GM12878 (cell line): ENCODE measurements around the gene FXYD6. TPM values are rescaled to one million over a fixed set of nuclear protein-coding genes. Genes with fewer than 3 reads are reported as not detected.

Experiments used
- ATAC-seq: fragments of 200-7000 bp; cut with Tn5 transposase; 3 replicates; pipeline ENCODE4 v1.9.1; 2020; ENCODE audit warnings: mild to moderate bottlenecking, moderate library complexity
- BruUV-seq: library from RNA; stranded (reverse); fragments of 400-500 nt; replicated peaks from 2 replicates; lab custom pipeline; 2021; lab: Mats Ljungman, UMichigan
- CTCF ChIA-PET: fragments of 300-600 bp; sonication (Branson Sonifier 250); formaldehyde crosslinking; extraction: SDS; loops from one replicate; lab custom pipeline; 2021; ENCODE audit warnings: inconsistent platforms; lab: Yijun Ruan, JAX
- POLR2A ChIA-PET: fragments of 350-600 bp; formaldehyde crosslinking; extraction: SDS; loops from one replicate; lab custom pipeline; 2021; ENCODE audit warnings: inconsistent platforms; lab: Charles Lee
- RAD21 ChIA-PET: fragments of 300-600 bp; sonication (Branson Sonifier 250); formaldehyde crosslinking; loops from one replicate; lab custom pipeline; 2023; ENCODE audit warnings: antibody characterized with exemption; ENCODE audit not compliant: unreplicated experiment; lab: Charles Lee
- SMC1A ChIA-PET: fragments of 300-600 bp; sonication (Branson Sonifier 250); formaldehyde crosslinking; loops from one replicate; lab custom pipeline; 2023; ENCODE audit not compliant: unreplicated experiment, uncharacterized antibody; lab: Charles Lee
- DNase-seq: peaks from one replicate; pipeline ENCODE4 v3.0.0-alpha.2; 2011; ENCODE audit warnings: low read depth, low spot score
- FAIRE-seq: peaks from 3 replicates; lab custom pipeline; 2011; peaks lifted over from hg19 to GRCh38; lab: Jason Lieb, UNC
- H2AFZ ChIP-seq: 2 replicates; pipeline ENCODE4 v1.6.0; 2011; ENCODE audit warnings: low read depth, low read length, control low read depth; ENCODE audit not compliant: control insufficient read depth
- H3K27ac ChIP-seq: 2 replicates; pipeline ENCODE4 v1.5.1; 2011; ENCODE audit warnings: control low read depth; ENCODE audit not compliant: control insufficient read depth, insufficient read depth
- H3K27me3 ChIP-seq, 2 experiments: replicated peaks in 1 of 2; 2 replicates each; pipeline versions ENCODE4 v1.6.0 to v1.6.1; 2011; ENCODE audit warnings: low read length in 1 of 2; ENCODE audit not compliant: control insufficient read depth in 2 of 2, insufficient read depth in 2 of 2
- H3K36me3 ChIP-seq, 2 experiments: 2 replicates each; pipeline ENCODE4 v1.5.1; 2011; ENCODE audit warnings: low read length in 1 of 2; ENCODE audit not compliant: control insufficient read depth in 2 of 2, insufficient read depth in 2 of 2
- H3K4me1 ChIP-seq: 2 replicates; pipeline ENCODE4 v1.6.1; 2011; ENCODE audit warnings: mild to moderate bottlenecking, low read length, moderate library complexity, mixed read lengths; ENCODE audit not compliant: control insufficient read depth, insufficient read depth
- H3K4me2 ChIP-seq: 2 replicates; pipeline ENCODE4 v1.6.0; 2011; ENCODE audit warnings: control low read depth; ENCODE audit not compliant: control insufficient read depth, insufficient read depth
- H3K4me3 ChIP-seq: fragments of 200-600 bp; sonication (generic); 2 replicates; pipeline ENCODE4 v1.5.1; 2016
- H3K79me2 ChIP-seq: 2 replicates; pipeline ENCODE4 v1.6.0; 2011; ENCODE audit warnings: low read length; ENCODE audit not compliant: control insufficient read depth, insufficient read depth
- H3K9ac ChIP-seq: 2 replicates; pipeline ENCODE4 v1.8.0; 2011; ENCODE audit warnings: low read length, control low read depth, mixed read lengths; ENCODE audit not compliant: control insufficient read depth, insufficient read depth
- H3K9me3 ChIP-seq: replicated peaks from 3 replicates; pipeline ENCODE4 v1.5.1; 2011; ENCODE audit warnings: mild to moderate bottlenecking, low read length; ENCODE audit not compliant: control insufficient read depth, insufficient read depth
- H4K20me1 ChIP-seq: 2 replicates; pipeline ENCODE4 v1.6.0; 2011; ENCODE audit not compliant: control insufficient read depth, insufficient read depth
- ATF7 ChIP-seq: fragments of 450-650 bp; IDR thresholded peaks from 2 replicates; pipeline ENCODE4 v1.6.1; 2016; ENCODE audit warnings: low read depth, mild to moderate bottlenecking
- MTA2 ChIP-seq: fragments of 450-650 bp; IDR thresholded peaks from 2 replicates; pipeline ENCODE4 v1.6.1; 2016; ENCODE audit warnings: low read depth, mild to moderate bottlenecking, moderate library complexity
- RB1 ChIP-seq: fragments of 450-650 bp; formaldehyde crosslinking; IDR thresholded peaks from 2 replicates; pipeline ENCODE4 v1.6.1; 2017; ENCODE audit warnings: mild to moderate bottlenecking, borderline replicate concordance
- SMAD5 ChIP-seq: IDR thresholded peaks from 2 replicates; pipeline ENCODE4 v1.6.1; 2016; ENCODE audit warnings: antibody characterized with exemption, low read depth
- SMC3 ChIP-seq: IDR thresholded peaks from 2 replicates; pipeline ENCODE4 v1.6.1; 2011; ENCODE audit warnings: low read length, improper control_type of control experiment, borderline replicate concordance
- TARDBP ChIP-seq: IDR thresholded peaks from 2 replicates; pipeline ENCODE4 v1.6.1; 2016; ENCODE audit warnings: borderline replicate concordance
- TCF3 ChIP-seq: IDR thresholded peaks from 2 replicates; pipeline ENCODE4 v1.6.1; 2012; ENCODE audit warnings: low read depth, mild to moderate bottlenecking, low read length, borderline replicate concordance; ENCODE audit not compliant: insufficient read depth
- ZNF207 ChIP-seq: fragments of 450-650 bp; IDR thresholded peaks from 2 replicates; pipeline ENCODE4 v1.6.1; 2014; ENCODE audit warnings: antibody characterized with exemption, mild to moderate bottlenecking, borderline replicate concordance
- ZNF622 ChIP-seq: fragments of 450-650 bp; IDR thresholded peaks from 2 replicates; pipeline ENCODE4 v1.6.1; 2017; ENCODE audit warnings: mild to moderate bottlenecking, inconsistent platforms
- WGBS: methylation state at CpG from one replicate; pipeline ENCODE4 v1.1.6; 2016; ENCODE audit warnings: low lambda C conversion rate; ENCODE audit not compliant: insufficient replicate concordance, insufficient coverage; ENCODE audit errors: missing lambda C conversion rate; 5-methylcytosine and 5-hydroxymethylcytosine counted together
- in situ Hi-C: fragments of 300-500 bp; cut with MboI; formaldehyde crosslinking; loops from 9 replicates; pipeline ENCODE4 v1.14.3; 2018; ENCODE audit warnings: mixed read lengths
- intact Hi-C: fragments of 100-400 bp; cut with micrococcal nuclease; formaldehyde crosslinking; loops from one replicate; pipeline ENCODE4 v1.14.2; 2022; ENCODE audit not compliant: unreplicated experiment
- polyA plus RNA-seq, 11 experiments: library from polyadenylated mRNA; depleted of rRNA in 4 of 11; unstranded in 6 of 11; stranded (reverse) in 5 of 11; fragments of >200 nt; fragmentation: Nextera tagmentation in 4 of 11; fragmentation: Illumina TruSeq in 1 of 11; extraction: Ambion mirVana in 4 of 11; extraction: Trizol in 1 of 11; gene quantifications; 1 replicate in 1 of 11; 2 replicates in 10 of 11; pipeline versions ENCODE4 v1.2.1 to v1.2.3, GENCODE V29; 2011 to 2016; ENCODE audit warnings: inconsistent platforms in 2 of 11, missing spikeins in 2 of 11, low read depth in 1 of 11
- total RNA-seq, 4 experiments: library from RNA; depleted of rRNA in 3 of 4; stranded (reverse); fragments of >200 nt in 3 of 4; fragmentation: Illumina TruSeq in 1 of 4; extraction: Trizol in 1 of 4; gene quantifications; 2 replicates each; pipeline versions ENCODE4 v1.2.1 to v1.2.3, GENCODE V29; 2013 to 2021
- TF ChIP-seq, protein P1 (sequence below): fragments of 450-650 bp; formaldehyde crosslinking; IDR thresholded peaks from 2 replicates; pipeline ENCODE4 v1.4.0; 2020; ENCODE audit warnings: mild to moderate bottlenecking, moderate library complexity
- TF ChIP-seq, protein P2 (sequence below): fragments of 450-650 bp; IDR thresholded peaks from 2 replicates; pipeline ENCODE4 v1.6.1; 2018; ENCODE audit warnings: borderline replicate concordance, mild to moderate bottlenecking; ENCODE audit not compliant: partially characterized antibody
- TF ChIP-seq, protein P3 (sequence below): fragments of 450-650 bp; IDR thresholded peaks from 2 replicates; pipeline ENCODE4 v1.6.1; 2017; ENCODE audit warnings: mild to moderate bottlenecking, low read depth, inconsistent platforms; ENCODE audit not compliant: poor library complexity, severe bottlenecking

The FXYD6 gene
- total and polyA plus RNA-seq, 10 of the 15 experiments (the other 5 are each of a cell fraction or from before 2014, with no cell fraction given) = 0.09 to 2.0 (median 0.23) TPM; not detected in 2

DNA sequence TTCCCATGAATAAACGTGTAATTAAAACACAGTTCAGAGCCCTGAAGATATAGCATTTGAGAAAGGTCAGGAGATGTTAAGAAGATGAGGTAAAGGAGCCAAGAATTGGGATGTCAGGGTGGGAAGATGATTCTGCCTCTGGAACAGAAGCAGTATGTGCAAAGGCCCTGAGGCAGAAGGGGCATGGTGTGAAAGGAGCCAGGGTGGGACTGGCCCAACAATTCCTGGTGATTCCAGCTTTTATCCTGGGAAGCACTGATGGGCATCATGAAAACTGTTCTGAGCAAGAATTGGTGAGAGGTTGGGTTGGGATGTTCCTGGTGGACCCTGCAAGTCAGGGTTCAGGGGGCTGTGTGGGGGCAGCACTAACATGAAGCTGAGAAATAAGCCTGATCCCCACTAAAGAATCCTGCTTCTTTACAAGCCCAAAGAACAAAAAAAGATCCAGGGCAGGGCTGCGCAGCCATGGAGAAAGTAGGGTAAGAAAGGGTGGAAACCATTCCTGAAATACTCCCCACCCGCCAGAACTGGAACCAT, 2.5 kb upstream of the FXYD6 start:
- Histone ChIP-seq H3K27ac (no peak overlapping the region), H3K4me3 (no peak overlapping the region), H3K79me2 (no peaks in the 10 kb centered on the region), H4K20me1 (no peaks in the 10 kb centered on the region; the same call in 1 of the 2 replicates), H3K4me1 (no peaks in the 10 kb centered on the region), H2AFZ (no peak overlapping the region), H3K9me3 (no peaks in the 10 kb centered on the region), H3K4me2 (no peak overlapping the region), H3K9ac (no peak overlapping the region), H3K36me3 (no peaks in the 10 kb centered on the region), H3K27me3 (peaks cover 14 to 18% of the 10 kb centered on the region in 2 experiments; a peak in 3 of 4 replicates)
- BruUV-seq = no TSS peak
- ChIA-PET RAD21 (no interaction called here), CTCF (interaction anchor here (1.4 kb wide), 1 partner anchor 68 kb away, joined by 3 read pairs; no protein-coding TSS in a partner anchor), SMC1A (interaction anchor here (0.6 to 2.0 kb wide), 3 partner anchors 68 to 646 kb away, joined by 3 to 7 read pairs (median 3); no protein-coding TSS in a partner anchor), POLR2A (interaction anchor here (0.6 kb wide), 1 partner anchor 544 kb away, joined by 3 read pairs; no protein-coding TSS in a partner anchor)
- ATAC-seq (no peak), DNase-seq (no peak), FAIRE-seq (no peak)
- intact Hi-C loops = no loop called here
- in situ Hi-C loops = no loop called here
- TF ChIP-seq TCF3 = no peak
- no peak for TF ChIP-seq MTA2
- TF ChIP-seq RB1 = no peak
- no peak for TF ChIP-seq ZNF622
- TF ChIP-seq TARDBP = no peak
- TF ChIP-seq SMC3 = no peak
- TF ChIP-seq, protein P1, sequence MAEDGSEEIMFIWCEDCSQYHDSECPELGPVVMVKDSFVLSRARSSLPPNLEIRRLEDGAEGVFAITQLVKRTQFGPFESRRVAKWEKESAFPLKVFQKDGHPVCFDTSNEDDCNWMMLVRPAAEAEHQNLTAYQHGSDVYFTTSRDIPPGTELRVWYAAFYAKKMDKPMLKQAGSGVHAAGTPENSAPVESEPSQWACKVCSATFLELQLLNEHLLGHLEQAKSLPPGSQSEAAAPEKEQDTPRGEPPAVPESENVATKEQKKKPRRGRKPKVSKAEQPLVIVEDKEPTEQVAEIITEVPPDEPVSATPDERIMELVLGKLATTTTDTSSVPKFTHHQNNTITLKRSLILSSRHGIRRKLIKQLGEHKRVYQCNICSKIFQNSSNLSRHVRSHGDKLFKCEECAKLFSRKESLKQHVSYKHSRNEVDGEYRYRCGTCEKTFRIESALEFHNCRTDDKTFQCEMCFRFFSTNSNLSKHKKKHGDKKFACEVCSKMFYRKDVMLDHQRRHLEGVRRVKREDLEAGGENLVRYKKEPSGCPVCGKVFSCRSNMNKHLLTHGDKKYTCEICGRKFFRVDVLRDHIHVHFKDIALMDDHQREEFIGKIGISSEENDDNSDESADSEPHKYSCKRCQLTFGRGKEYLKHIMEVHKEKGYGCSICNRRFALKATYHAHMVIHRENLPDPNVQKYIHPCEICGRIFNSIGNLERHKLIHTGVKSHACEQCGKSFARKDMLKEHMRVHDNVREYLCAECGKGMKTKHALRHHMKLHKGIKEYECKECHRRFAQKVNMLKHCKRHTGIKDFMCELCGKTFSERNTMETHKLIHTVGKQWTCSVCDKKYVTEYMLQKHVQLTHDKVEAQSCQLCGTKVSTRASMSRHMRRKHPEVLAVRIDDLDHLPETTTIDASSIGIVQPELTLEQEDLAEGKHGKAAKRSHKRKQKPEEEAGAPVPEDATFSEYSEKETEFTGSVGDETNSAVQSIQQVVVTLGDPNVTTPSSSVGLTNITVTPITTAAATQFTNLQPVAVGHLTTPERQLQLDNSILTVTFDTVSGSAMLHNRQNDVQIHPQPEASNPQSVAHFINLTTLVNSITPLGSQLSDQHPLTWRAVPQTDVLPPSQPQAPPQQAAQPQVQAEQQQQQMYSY (CRISPR knock-in tag) = no peak
- TF ChIP-seq, protein P2, sequence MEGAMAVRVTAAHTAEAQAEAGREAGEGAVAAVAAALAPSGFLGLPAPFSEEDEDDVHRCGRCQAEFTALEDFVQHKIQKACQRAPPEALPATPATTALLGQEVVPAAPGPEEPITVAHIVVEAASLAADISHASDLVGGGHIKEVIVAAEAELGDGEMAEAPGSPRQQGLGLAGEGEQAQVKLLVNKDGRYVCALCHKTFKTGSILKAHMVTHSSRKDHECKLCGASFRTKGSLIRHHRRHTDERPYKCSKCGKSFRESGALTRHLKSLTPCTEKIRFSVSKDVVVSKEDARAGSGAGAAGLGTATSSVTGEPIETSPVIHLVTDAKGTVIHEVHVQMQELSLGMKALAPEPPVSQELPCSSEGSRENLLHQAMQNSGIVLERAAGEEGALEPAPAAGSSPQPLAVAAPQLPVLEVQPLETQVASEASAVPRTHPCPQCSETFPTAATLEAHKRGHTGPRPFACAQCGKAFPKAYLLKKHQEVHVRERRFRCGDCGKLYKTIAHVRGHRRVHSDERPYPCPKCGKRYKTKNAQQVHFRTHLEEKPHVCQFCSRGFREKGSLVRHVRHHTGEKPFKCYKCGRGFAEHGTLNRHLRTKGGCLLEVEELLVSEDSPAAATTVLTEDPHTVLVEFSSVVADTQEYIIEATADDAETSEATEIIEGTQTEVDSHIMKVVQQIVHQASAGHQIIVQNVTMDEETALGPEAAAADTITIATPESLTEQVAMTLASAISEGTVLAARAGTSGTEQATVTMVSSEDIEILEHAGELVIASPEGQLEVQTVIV = no peak
- no peak for TF ChIP-seq ZNF207
- TF ChIP-seq, protein P3, sequence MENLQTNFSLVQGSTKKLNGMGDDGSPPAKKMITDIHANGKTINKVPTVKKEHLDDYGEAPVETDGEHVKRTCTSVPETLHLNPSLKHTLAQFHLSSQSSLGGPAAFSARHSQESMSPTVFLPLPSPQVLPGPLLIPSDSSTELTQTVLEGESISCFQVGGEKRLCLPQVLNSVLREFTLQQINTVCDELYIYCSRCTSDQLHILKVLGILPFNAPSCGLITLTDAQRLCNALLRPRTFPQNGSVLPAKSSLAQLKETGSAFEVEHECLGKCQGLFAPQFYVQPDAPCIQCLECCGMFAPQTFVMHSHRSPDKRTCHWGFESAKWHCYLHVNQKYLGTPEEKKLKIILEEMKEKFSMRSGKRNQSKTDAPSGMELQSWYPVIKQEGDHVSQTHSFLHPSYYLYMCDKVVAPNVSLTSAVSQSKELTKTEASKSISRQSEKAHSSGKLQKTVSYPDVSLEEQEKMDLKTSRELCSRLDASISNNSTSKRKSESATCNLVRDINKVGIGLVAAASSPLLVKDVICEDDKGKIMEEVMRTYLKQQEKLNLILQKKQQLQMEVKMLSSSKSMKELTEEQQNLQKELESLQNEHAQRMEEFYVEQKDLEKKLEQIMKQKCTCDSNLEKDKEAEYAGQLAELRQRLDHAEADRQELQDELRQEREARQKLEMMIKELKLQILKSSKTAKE = no peak
- TF ChIP-seq ATF7 = no peak
- TF ChIP-seq SMAD5 = no peak
- 37% methylated on average over 3 of the region's 3 CpGs for WGBS
